Astrocyte of the spinal cord (primary cell): Measurements from ENCODE around the gene CXCR2.
"Not testable (repeated sequence)": the region's sequence is repeated elsewhere in the genome, so short reads cannot be mapped to it uniquely, and the experiment has no call there.

Experiments used
- DNase-seq: peaks from one replicate; pipeline ENCODE4 v3.0.0; 2011; ENCODE audit warnings: low read depth, low spot score
- H3K4me3 ChIP-seq: 2 replicates; pipeline ENCODE4 v1.5.1; 2011; ENCODE audit warnings: low read depth, mild to moderate bottlenecking, low read length, moderate library complexity
- CTCF ChIP-seq: IDR thresholded peaks from 2 replicates; pipeline ENCODE4 v1.5.1; 2012; ENCODE audit warnings: low read depth, mild to moderate bottlenecking, low read length, inconsistent platforms
- in situ Hi-C: cut with HindIII; loops from 2 replicates; pipeline ENCODE4 v1.10.0; 2017; ENCODE audit warnings: low sequenced_read_pairs

CXCR2 gene

DNA sequence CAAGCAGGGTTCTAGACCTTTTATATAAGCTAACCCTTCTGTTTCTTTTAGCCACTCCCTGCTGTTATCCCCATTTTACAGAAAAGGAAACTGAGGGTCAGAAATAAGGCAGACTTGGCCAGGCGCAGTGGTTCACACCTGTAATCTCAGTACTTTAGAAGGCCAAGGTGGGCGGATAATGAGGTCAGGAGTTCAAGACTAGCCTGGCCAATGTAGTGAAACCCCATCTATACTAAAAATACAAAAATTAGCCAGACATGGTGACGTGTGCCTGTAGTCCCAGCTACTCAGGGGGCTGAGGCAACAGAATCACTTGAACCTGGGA, 42.5 kb upstream of the CXCR2 start:
- no peak for TF ChIP-seq CTCF
- no peak for DNase-seq
- in situ Hi-C loops = no loop called here
- no peak overlapping the region for H3K4me3 ChIP-seq

DNA sequence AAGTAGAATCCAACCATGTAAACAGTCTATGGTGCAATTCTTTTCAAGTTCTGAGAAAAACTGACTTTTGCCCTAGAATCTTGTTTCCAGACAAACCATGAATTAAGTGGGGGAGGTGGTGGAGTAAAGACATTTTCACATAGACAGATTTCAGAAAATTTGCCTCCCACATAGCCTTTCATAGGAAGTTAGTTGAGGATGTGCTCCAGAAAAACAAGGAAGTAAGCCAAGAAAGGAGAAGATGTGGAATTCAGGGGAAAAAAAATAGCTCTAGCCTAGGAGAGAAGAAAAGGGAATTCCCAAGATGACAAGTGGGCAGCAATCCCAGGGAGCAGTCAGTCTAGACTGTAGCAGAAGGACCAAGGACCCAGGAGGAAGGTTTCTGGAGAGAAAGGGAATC, 39.4 kb upstream of the CXCR2 start:
- TF ChIP-seq CTCF = no peak
- in situ Hi-C loops = no loop called here
- H3K4me3 ChIP-seq = no peak overlapping the region
- no peak for DNase-seq

DNA sequence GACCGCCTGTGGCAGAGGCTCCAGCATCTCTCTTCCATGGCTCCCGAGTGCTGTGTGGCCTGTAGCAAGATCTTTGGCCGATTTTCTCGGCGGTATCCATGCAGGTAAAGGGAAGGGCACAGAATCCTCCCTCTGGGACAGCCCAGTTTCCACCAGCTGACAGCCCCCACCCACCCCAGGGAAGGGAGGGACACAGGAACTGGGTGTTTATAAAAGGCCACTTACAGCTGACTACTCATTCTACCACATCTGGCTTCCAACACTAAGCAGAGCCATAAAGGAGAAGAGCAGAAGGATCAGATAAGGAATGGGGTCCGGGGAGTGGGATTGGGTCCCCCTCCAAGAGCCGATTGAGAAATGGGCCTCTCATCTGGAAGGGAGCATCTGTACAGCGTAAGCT, 36.6 kb upstream of the CXCR2 start:
- no peak for DNase-seq
- in situ Hi-C loops = no loop called here
- no peak for TF ChIP-seq CTCF
- H3K4me3 ChIP-seq = no peak overlapping the region

DNA sequence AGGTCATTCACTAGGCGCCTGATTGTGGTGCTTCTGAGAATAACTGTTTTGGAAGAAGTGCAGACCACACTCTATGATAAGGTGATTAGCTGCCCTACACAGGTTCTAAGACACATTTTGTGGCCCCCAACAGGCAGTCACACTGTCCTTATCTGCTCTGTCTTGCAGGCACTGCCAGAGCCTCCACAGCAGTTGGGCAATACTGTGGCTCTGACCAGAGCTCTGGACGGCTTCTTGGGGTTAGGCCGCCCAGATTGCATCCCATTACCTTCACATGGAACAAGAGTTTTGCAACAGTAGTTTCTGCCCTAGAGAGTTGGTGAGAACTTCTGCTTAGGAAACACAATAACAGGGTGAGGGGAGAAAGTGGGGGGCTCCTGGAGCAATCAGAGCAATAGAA, 34.1 kb upstream of the CXCR2 start:
- no peak for TF ChIP-seq CTCF
- no peak for DNase-seq
- no peak overlapping the region for H3K4me3 ChIP-seq
- in situ Hi-C loops = no loop called here

DNA sequence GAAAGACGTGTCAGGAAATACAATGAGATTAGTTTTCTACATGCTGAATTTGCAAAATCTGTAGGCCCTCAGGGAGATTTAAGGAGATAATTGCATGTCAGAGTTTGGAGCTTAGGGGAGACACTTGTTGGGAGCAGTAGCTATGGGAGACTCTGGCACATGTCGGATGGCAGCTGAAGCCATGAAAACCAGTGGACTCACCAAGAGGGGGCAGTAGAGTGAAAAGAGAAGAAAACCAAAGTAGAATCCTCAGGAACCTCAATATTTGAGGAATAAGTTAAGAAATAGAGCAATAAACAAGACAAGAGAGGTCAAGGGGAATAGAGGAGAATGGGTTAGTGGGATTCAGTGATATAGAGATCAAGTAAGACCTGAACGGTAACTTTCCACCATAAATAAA, 31.9 kb upstream of the CXCR2 start:
- in situ Hi-C loops = no loop called here
- TF ChIP-seq CTCF = no peak
- H3K4me3 ChIP-seq = no peak overlapping the region
- no peak for DNase-seq

DNA sequence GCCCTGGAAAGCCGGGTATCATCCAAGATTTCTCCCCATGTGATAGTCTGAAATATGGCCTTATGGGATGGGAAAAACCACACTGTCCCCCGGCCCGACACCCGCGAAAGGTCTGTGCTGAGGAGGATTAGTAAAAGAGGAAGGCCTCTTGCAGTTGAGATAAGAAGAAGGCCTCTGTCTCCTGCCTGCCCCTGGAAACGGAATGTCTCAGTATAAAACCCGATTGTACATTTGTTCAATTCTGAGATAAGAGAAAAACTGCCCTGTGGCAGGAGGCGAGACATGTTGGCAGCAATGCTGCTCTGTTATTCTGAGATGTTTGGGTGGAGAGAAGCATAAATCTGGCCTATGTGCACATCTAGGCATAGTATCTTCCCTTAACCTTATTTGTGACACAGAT, 30.0 kb upstream of the CXCR2 start:
- no peak overlapping the region for H3K4me3 ChIP-seq
- no peak for TF ChIP-seq CTCF
- DNase-seq = no peak
- in situ Hi-C loops = no loop called here

DNA sequence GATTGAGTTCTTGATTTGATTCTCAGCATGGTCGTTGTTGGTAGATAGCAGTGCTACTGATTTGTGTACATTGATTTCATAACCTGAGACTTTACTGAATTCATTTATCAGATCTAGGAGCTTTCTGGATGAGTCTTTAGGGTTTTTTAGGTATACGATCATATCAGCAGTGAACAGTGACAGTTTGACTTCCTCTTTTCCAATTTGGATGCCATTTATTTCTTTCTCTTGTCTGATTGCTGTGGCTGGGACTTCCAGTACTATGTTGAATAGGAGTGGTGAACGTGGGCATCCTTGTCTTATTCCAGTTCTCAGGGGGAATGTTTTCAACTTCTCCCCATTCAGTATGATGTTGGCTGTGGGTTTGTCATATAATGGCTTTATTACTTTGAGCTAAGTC, 27.9 kb upstream of the CXCR2 start:
- in situ Hi-C loops = no loop called here
- no peak for DNase-seq
- H3K4me3 ChIP-seq = no peak overlapping the region
- no peak for TF ChIP-seq CTCF

DNA sequence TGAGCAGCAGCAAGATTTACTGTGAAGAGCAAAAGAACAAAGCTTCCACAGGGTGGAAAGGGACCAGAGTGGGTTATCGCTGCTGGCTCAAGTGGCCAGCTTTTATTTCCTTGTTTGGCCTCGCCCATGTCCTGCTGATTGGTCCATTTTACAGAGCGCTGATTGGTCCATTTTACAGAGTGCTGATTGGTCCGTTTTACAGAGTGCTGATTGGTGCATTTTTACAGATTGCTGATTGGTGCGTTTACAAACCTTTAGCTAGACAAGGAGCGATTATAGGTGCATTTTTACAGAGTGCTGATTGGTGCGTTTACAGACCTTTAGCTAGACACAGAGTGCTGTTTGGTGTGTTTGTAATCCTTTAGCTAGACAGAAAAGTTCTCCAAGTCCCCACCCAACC, 17.0 kb upstream of the CXCR2 start:
- H3K4me3 ChIP-seq, in situ Hi-C loops, DNase-seq: not testable (repeated sequence)

DNA sequence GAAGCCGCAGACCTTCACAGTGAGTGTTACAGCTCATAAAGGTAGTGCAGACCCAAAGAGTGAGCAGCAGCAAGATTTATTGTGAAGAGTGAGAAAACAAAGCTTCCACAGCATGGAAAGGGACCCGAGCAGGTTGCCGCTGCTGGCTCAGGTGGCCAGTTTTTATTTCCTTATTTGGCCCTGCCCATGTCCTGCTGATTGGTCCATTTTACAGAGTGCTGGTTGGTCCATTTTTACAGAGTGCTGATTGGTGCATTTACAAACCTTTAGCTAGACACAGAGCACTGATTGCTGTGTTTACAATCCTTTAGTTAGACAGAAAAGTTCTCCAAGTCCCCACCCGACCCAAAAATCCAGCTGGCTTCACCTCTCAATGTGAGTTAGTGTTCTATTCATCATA, 4.0 kb upstream of the CXCR2 start:
- in situ Hi-C loops, H3K4me3 ChIP-seq, DNase-seq: not testable (repeated sequence)

- H3K4me3 ChIP-seq, in situ Hi-C loops, DNase-seq: not testable (repeated sequence)
These were observed 3.5 kb upstream of the CXCR2 start for GRCh38 chr2:218122286-218122685.
